ENCODE measurements around the gene APOLD1. TPM values are rescaled to one million over a fixed set of nuclear protein-coding genes. Genes with fewer than 3 reads are reported as not detected.

The APOLD1 gene
- total RNA-seq = 3.3 and 4.1 TPM in 2 replicates

GRCh38 chr12:12784911-12785814 is at the start of gene APOLD1:
Gene APOLD1 (plus strand): TSS chr12:12785659. CDS start chr12:12785692, 33 bp downstream.

DNA sequence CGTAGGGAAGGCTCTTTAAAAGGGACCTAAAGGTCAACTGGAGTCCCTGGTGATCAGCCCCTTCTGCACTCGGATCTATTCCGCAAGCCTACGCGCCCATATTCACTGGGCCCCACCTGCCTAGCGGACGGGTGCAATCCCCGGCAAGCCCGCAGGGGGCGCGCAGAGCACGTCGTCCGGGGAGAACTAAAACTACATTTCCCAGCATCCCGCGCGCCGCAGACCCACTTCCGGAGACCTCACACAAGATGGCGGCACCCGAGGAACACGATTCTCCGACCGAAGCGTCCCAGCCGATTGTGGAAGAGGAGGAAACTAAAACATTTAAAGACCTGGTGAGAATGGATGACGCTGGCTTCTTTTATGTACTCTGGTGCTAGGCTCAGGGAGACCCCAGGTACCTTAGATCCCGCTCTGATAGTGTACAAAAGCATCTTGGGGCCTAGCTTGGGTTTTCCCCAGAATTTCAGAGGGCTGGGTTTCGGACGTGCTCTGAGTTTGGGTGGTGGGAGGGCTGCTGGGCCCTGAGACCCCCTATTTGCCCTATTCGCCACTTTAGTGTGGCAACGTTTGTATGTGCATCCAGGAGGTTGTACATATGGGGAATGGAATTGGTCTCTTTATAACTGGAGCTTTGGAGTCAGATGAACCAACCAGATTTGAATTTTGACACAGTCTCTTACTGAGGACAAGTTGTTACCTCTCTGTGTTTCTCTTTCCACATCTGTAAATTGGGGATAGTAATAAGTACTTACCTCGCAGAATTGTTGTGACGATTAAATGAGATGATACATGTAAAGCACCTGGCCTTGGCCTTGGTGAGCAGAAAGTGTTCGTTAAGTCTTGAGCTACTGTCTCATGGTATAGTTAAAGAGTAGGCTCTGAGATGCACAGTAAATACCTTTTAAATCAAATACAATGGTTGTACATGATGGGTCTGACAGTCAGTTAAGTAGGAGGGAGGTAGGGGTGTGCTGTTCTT is 28.0 kb downstream of the APOLD1 start, which contains the start of gene DDX47:
DDX47 (plus strand) TSS at position 227 of the 982 bp plus-strand sequence; CDS start at position 249, 22 bp downstream.

Other genes with a start within 250 kb of the APOLD1 start
- gene DUSP16, start 222.8 kb upstream of the APOLD1 start, total RNA-seq = 4.6 and 5.0 TPM in 2 replicates
- 33.7 and 36.4 TPM in 2 replicates for gene CREBL2, start 173.8 kb upstream of the APOLD1 start, total RNA-seq
- gene GPR19, start 89.5 kb upstream of the APOLD1 start, total RNA-seq = under 0.01 TPM in 1 of 2 replicates, not detected in the other
- gene CDKN1B, start 68.3 kb upstream of the APOLD1 start, total RNA-seq = 29.0 and 32.5 TPM in 2 replicates
- 46.9 and 59.9 TPM in 2 replicates for gene DDX47, start 27.7 kb downstream of the APOLD1 start, total RNA-seq
- gene GPRC5A, start 105.9 kb downstream of the APOLD1 start, total RNA-seq = 20.6 and 25.9 TPM in 2 replicates
- not detected in 2 replicates for gene GPRC5D, start 166.5 kb downstream of the APOLD1 start, total RNA-seq
- gene HEBP1, start 214.6 kb downstream of the APOLD1 start, total RNA-seq = 12.5 and 18.4 TPM in 2 replicates

Measured in smooth muscle cell of bladder (primary cell).